DMS 273 (cell line): Measurements from ENCODE around the gene IGF1R.
A peak's percentile ranks its signal among the peaks of the same experiment; 100 is the strongest.

Experiments
- DNase-seq: peaks from one replicate; lab custom pipeline; 2025; ENCODE audit not compliant: unreplicated experiment; lab: John Stamatoyannopoulos, UW

IGF1R gene

GRCh38 chr15:98671060-98672008 lies 23.0 kb downstream of the IGF1R start:
- DNase-seq: no peak

GRCh38 chr15:98673133-98673532 lies 24.8 kb downstream of the IGF1R start:
- DNase-seq: no peak

- DNase-seq: no peak
Observed at GRCh38 chr15:98674336-98674735, 26.0 kb downstream of the IGF1R start.

GRCh38 chr15:98676586-98677270 lies 28.4 kb downstream of the IGF1R start:
- no peak for DNase-seq

DNA sequence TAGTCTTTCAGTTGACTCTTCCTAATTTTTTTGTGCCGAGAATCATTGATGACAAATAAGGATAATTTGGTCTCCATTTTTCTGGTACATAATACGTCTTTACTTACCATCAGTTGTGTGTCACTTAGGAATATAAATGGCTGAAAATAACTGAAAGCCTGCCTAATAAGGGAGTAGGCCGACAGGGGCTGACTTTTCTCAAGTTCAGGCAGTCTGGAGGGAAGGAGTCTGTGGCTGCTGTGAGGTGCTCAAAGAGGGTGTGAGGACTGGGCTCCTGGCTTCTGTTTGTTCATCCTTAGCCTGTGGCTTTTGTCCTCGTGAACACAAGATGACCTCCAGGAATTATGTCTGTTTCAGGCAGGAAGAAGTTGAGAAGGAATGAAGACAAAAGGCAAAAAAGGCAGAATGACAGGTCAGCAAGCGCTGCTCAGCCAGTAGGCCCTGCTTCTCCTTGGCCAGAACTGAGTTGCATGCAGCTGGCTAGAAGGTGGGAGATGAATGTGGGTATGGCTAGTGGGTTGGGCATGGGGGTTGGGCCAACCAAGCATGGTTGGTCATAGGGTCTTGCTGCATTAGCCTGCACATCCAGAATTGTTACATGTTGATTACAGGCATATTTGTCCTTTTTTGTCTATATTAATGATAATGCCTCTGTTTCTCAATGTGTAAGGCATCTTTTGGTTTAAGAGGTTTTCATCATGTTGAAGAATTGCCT lies 29.2 kb downstream of the IGF1R start:
- DNase-seq: no peak

DNA sequence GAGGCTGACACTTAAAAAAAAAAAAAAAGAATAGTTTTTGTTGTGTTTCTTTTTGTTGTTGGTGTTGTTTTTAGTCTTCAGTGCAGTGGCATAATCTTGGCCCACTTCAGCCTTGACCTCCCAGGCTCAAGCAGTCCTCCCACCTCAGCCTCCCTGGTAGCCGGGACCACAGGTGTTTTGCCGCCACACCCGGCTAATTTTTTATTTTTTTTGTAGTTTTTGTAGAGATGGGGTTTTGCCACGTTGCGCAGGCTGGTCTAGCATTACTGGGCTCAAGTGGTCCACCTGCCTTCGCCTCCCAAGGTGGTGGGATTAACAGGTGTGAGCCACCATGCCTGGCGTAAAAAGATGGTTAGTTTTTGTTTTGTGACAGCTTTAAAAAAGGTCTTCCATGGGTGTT lies 30.1 kb downstream of the IGF1R start:
- DNase-seq: no peak

- no peak for DNase-seq
Observed at GRCh38 chr15:98681061-98681460, 32.7 kb downstream of the IGF1R start.

- no peak for DNase-seq
Observed at GRCh38 chr15:98682992-98683701, 34.8 kb downstream of the IGF1R start.

- no peak for DNase-seq
Observed at GRCh38 chr15:98683831-98684230, 35.5 kb downstream of the IGF1R start.

DNA sequence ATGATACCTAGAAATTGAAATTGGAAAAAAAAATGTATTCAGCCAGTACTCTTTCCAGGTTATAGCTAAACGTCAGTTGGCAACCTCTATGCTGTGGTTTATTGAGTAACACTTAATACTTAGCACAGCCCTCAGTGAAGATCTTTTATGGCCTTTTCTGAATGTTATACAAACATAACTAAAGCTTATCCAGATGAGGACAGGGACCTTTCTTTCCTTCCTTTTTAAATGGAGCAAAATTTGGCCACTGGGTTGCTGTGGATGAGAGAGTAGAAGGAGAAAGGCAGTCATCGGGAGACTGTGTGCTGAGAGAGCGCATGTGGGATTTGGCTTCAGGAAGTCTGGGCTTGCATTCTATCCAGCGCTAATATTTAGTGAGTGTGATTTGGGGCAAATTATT lies 36.1 kb downstream of the IGF1R start:
- no peak for DNase-seq

- no peak for DNase-seq
Observed at GRCh38 chr15:98684995-98685525, 36.7 kb downstream of the IGF1R start.

DNA sequence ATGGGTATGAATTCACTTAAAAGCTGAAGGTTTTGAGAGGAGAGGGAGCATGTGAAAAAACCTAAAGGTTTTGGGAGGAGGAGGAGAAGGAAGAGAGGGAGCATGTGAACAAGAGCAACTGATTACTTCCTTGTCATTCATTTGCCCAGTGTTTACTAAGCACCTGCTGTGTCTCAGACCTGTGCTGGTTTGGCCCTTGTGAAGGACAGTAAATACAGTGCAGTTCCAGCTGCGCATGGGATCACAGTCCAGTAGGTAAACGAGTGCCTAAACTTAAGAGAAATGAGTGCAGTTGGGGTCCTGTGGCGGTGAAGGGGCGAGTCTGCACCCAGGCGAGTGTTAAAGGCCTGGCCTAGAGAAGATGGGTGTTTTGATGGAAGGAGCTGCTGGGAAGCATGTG lies 38.6 kb downstream of the IGF1R start:
- DNase-seq: no peak

- DNase-seq: peak; percentile 16
Observed at GRCh38 chr15:98689431-98689861, 41.1 kb downstream of the IGF1R start.

- no peak for DNase-seq
Observed at GRCh38 chr15:98690272-98690950, 42.1 kb downstream of the IGF1R start.

DNA sequence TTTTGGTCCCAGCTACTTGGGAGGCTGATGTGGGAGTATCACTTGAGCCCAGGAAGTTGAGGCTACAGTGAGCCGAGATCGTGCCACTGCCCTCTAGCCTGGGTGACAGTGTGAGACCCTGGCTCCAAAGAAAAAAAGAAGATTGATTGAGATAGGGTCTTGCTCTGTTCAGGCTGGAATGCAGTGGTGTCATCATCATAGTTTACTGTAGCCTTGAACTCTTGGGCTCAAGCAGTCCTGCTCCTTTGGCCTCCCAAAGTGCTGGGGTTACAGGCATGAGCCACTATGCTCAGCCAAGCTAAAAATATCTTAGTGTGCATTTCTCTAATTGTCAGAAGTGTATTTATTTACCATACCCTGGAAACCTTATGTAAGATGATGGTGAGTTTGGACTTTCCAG lies 43.9 kb downstream of the IGF1R start:
- no peak for DNase-seq

DNA sequence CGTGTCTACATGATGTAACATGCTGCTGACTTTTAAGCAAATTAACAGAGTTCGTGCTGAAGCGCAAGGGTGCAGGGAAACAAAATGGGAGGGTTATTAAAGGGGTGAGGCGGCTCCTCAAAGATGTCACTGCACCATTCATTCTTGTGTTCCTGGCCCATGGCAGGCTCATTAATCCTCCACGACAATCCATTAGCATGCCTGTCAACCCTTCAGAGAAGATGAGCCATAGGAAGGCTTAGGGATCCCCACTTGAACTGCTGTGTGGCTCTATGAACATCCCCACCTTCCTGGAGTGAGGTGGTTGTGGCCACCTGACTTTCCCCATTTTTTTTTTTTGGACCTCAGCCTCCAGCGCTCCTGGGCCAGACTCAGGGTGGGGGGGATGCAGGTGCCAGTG lies 45.8 kb downstream of the IGF1R start:
- DNase-seq: no peak

- DNase-seq: no peak
Observed at GRCh38 chr15:98698792-98699191, 50.5 kb downstream of the IGF1R start.

DNA sequence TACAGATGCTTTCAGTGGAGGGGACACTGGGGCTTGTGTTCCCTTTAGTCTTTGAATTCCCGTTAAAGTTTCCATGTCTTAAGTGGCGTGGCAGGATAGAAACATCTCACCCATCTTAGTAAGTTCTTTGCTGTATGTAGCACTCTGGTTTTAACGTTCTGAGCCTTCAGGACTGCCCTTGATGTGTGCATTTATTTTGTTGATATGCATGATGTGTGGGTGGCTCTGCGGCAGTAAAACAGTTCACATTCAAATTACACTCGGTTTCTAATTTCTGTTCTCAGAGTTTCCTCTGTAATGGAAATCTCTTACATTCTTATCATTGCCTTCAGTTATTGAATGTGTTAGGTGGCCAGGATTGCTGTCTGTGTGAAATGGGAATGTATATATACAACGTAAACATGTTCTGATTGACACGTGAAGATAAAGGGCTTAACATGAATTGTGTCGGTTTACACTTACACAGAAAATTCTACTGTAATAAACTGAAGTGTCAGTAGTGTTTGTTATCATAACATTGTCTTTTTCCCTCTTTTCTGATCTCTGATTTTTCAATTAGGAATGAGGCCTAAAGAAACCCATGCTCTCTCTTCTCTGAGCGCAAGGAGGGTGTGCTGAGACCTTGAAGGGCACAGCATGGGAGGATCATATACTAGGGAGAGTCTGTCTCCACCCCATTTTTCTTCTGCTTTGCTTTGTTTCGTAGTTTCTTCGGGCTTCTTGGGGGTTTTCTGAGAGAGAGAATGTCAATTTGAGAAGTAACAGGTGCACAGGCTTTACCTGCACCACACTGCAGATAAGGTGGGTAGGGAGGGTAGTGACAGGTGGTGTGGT lies 51.5 kb downstream of the IGF1R start:
- DNase-seq: no peak

DNA sequence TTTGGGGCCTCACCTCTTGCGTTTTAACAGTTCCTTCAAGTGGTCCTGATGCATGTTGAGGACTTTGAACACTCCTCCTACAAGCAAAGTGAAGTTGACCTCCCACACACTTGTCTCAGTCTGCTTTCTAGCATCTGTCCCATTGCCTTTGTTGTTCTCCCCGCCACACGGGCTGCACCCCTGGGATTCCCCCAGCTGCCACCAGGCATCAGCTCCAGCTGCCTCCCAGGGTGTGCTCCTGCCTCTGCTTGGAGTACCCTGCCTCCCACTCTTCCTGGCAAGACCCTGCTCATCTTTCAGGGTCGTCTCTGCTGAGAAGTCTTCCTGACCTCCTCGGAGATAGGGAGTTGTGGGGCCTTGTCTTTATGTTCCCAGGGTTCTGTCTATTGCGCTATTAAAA lies 52.2 kb downstream of the IGF1R start:
- DNase-seq: peak; percentile 65
